ENCODE measurements around the gene KCNAB1.

KCNAB1 gene

GRCh38 chr3:156140001-156140595 lies 19.7 kb downstream of the KCNAB1 start:
- no peak for DNase-seq

GRCh38 chr3:156142702-156143101 lies 22.3 kb downstream of the KCNAB1 start:
- DNase-seq = no peak

- no peak for DNase-seq
These were observed 22.8 kb downstream of the KCNAB1 start for GRCh38 chr3:156143136-156143535.

- no peak for DNase-seq
These were observed 23.7 kb downstream of the KCNAB1 start for GRCh38 chr3:156144060-156144459.

- peak; percentile 21 for DNase-seq
These were observed 25.5 kb downstream of the KCNAB1 start for GRCh38 chr3:156145866-156146265.

GRCh38 chr3:156148345-156148945 lies 28.1 kb downstream of the KCNAB1 start:
- no peak for DNase-seq

GRCh38 chr3:156148946-156149381 lies 28.6 kb downstream of the KCNAB1 start:
- no peak for DNase-seq

GRCh38 chr3:156149876-156150275 lies 29.5 kb downstream of the KCNAB1 start:
- DNase-seq = no peak

- DNase-seq = peak; percentile 74
These were observed 30.2 kb downstream of the KCNAB1 start for GRCh38 chr3:156150434-156151066.

GRCh38 chr3:156151824-156152428 lies 31.5 kb downstream of the KCNAB1 start:
- peak; percentile 87 for DNase-seq

- DNase-seq = no peak
These were observed 38.4 kb downstream of the KCNAB1 start for GRCh38 chr3:156158656-156159295.

GRCh38 chr3:156160647-156161046 lies 40.3 kb downstream of the KCNAB1 start:
- DNase-seq = peak; percentile 22

GRCh38 chr3:156161172-156161571 lies 40.8 kb downstream of the KCNAB1 start:
- peak; percentile 49 for DNase-seq

GRCh38 chr3:156163848-156164247 lies 43.5 kb downstream of the KCNAB1 start:
- no peak for DNase-seq

GRCh38 chr3:156166808-156167207 lies 46.4 kb downstream of the KCNAB1 start:
- DNase-seq = no peak

GRCh38 chr3:156170571-156170970 lies 50.2 kb downstream of the KCNAB1 start:
- DNase-seq = no peak

- DNase-seq = peak; percentile 24
These were observed 51.2 kb downstream of the KCNAB1 start for GRCh38 chr3:156171281-156172267.

- DNase-seq = no peak
These were observed 52.2 kb downstream of the KCNAB1 start for GRCh38 chr3:156172536-156172935.

- peak; percentile 72 for DNase-seq
These were observed 54.0 kb downstream of the KCNAB1 start for GRCh38 chr3:156174229-156174847.

- DNase-seq = no peak
These were observed 55.2 kb downstream of the KCNAB1 start for GRCh38 chr3:156175570-156175969.

- DNase-seq = peak; percentile 74
These were observed 55.7 kb downstream of the KCNAB1 start for GRCh38 chr3:156176048-156176447.
